Prostate gland (tissue), 2 donors: Measurements from ENCODE around the gene EFCAB8. TPM values are rescaled to one million over a fixed set of nuclear protein-coding genes. Genes with fewer than 3 reads are reported as not detected.

Experiments
- DNase-seq: peaks from one replicate; pipeline ENCODE4 v3.0.0-alpha.2; 2019; ENCODE audit warnings: low spot score
- H3K27ac ChIP-seq, 2 donors: fragments of 200-600 bp; sonication (generic); 2 replicates each; pipeline ENCODE4 v1.5.1; 2017 to 2019
- H3K27me3 ChIP-seq: fragments of 200-600 bp; sonication (generic); replicated peaks from 2 replicates; pipeline ENCODE4 v1.5.1; 2019; ENCODE audit not compliant: insufficient read depth
- H3K36me3 ChIP-seq, 2 donors: fragments of 200-600 bp; sonication (generic); 1 replicate in 1 of 2; 2 replicates in 1 of 2; pipeline versions ENCODE4 v1.5.1 to v1.8.1; 2017 to 2019
- H3K4me1 ChIP-seq: fragments of 200-600 bp; sonication (generic); replicated peaks from 2 replicates; pipeline ENCODE4 v1.5.1; 2019
- H3K4me3 ChIP-seq, 2 donors: fragments of 200-600 bp; sonication (generic); 2 replicates each; pipeline ENCODE4 v1.5.1; 2017 to 2019
- H3K9me3 ChIP-seq: fragments of 200-600 bp; sonication (generic); 2 replicates; pipeline ENCODE4 v1.5.1; 2017
- CTCF ChIP-seq, 4 experiments: fragments of 200-600 bp in 2 of 4; fragments of 450-650 bp in 2 of 4; sonication (generic) in 2 of 4; IDR thresholded peaks; 1 replicate in 3 of 4; 2 replicates in 1 of 4; pipeline ENCODE4 v1.5.1; 2016 to 2019; ENCODE audit warnings: antibody characterized with exemption in 4 of 4, mild to moderate bottlenecking in 2 of 4, moderate library complexity in 2 of 4
- POLR2A ChIP-seq: fragments of 450-650 bp; IDR thresholded peaks from one replicate; pipeline ENCODE4 v1.6.1; 2016; ENCODE audit warnings: antibody characterized with exemption, mild to moderate bottlenecking
- POLR2AphosphoS5 ChIP-seq: sonication (generic); formaldehyde crosslinking; IDR thresholded peaks from one replicate; pipeline ENCODE4 v1.6.1; 2017; ENCODE audit warnings: antibody characterized with exemption
- WGBS: methylation state at CpG from one replicate; pipeline ENCODE4 v1.1.5; 2018; 5-methylcytosine and 5-hydroxymethylcytosine counted together
- intact Hi-C: fragments of 100-400 bp; cut with DNase I; formaldehyde crosslinking; loops from one replicate; pipeline ENCODE4 v1.14.2; 2022
- total RNA-seq, 2 donors: library from RNA; depleted of rRNA; stranded (reverse); fragments of >200 nt; gene quantifications; one replicate each; pipeline ENCODE4 v1.1.0, GENCODE V29; 2016

Gene EFCAB8
- total RNA-seq, 2 donors from 2014 or later = 0.87 to 1.8 TPM

- WGBS = 78% methylated on average over 5 of the region's 5 CpGs
Measured at GRCh38 chr20:32883081-32883480, 24.4 kb downstream of the EFCAB8 start.

GRCh38 chr20:32885185-32885584 lies 26.5 kb downstream of the EFCAB8 start:
- Histone ChIP-seq H3K9me3 (no peaks in the 10 kb centered on the region), H3K27ac (no peak overlapping the region), H3K36me3 (no peaks in the 10 kb centered on the region), H3K4me1 (no peaks in the 10 kb centered on the region), H3K4me3 (no peak overlapping the region), H3K27me3 (no peaks in the 10 kb centered on the region)
- TF ChIP-seq POLR2A (no peak), POLR2AphosphoS5 (no peak), CTCF (IDR thresholded peaks at IDR 0.05) (no peak)
- no peak for DNase-seq
- 92% methylated on average over 20 of the region's 20 CpGs for WGBS
- intact Hi-C loops = no loop called here

More at GRCh38 chr20:32883081-32883480, 24.4 kb downstream of the EFCAB8 start:
- Histone ChIP-seq H3K9me3 (no peaks in the 10 kb centered on the region), H3K27ac (no peak overlapping the region), H3K27me3 (no peaks in the 10 kb centered on the region), H3K4me1 (no peaks in the 10 kb centered on the region), H3K36me3 (no peaks in the 10 kb centered on the region), H3K4me3 (no peak overlapping the region)
- TF ChIP-seq POLR2A (no peak), CTCF (IDR thresholded peaks at IDR 0.05) (no peak), POLR2AphosphoS5 (no peak)
- intact Hi-C loops = no loop called here
- no peak for DNase-seq

GRCh38 chr20:32885952-32886351 lies 27.2 kb downstream of the EFCAB8 start:
- Histone ChIP-seq H3K9me3 (no peaks in the 10 kb centered on the region), H3K27ac (no peak overlapping the region), H3K4me3 (no peak overlapping the region), H3K4me1 (no peaks in the 10 kb centered on the region), H3K36me3 (no peaks in the 10 kb centered on the region), H3K27me3 (no peaks in the 10 kb centered on the region)
- TF ChIP-seq CTCF (IDR thresholded peaks at IDR 0.05) = no peak
- TF ChIP-seq POLR2AphosphoS5 = no peak
- no peak for TF ChIP-seq POLR2A
- intact Hi-C loops = no loop called here
- 92% methylated on average over 4 of the region's 4 CpGs for WGBS
- DNase-seq = no peak

GRCh38 chr20:32886652-32887051 lies 27.9 kb downstream of the EFCAB8 start:
- Histone ChIP-seq H3K36me3 (no peaks in the 10 kb centered on the region), H3K9me3 (no peaks in the 10 kb centered on the region), H3K4me3 (no peak overlapping the region), H3K27me3 (no peaks in the 10 kb centered on the region), H3K4me1 (no peaks in the 10 kb centered on the region), H3K27ac (no peak overlapping the region)
- DNase-seq = no peak
- no peak for TF ChIP-seq POLR2A
- TF ChIP-seq CTCF (IDR thresholded peaks at IDR 0.05) = no peak
- TF ChIP-seq POLR2AphosphoS5 = no peak
- 61% methylated on average over 3 of the region's 3 CpGs for WGBS
- intact Hi-C loops = no loop called here

- no peaks in the 10 kb centered on the region for H3K36me3 ChIP-seq
- H3K4me3 ChIP-seq = no peak overlapping the region
- no peaks in the 10 kb centered on the region for H3K4me1 ChIP-seq
- TF ChIP-seq CTCF (IDR thresholded peaks at IDR 0.05) = no peak
- no peak for TF ChIP-seq POLR2A
- no peak for TF ChIP-seq POLR2AphosphoS5
- intact Hi-C loops = no loop called here
- no peak overlapping the region for H3K27ac ChIP-seq
- H3K9me3 ChIP-seq = no peaks in the 10 kb centered on the region
- no peaks in the 10 kb centered on the region for H3K27me3 ChIP-seq
- WGBS = 77% methylated on average over 11 of the region's 11 CpGs
- no peak for DNase-seq
Measured at GRCh38 chr20:32887492-32887891, 28.8 kb downstream of the EFCAB8 start.
